HG03521 (cell line): ENCODE data around the gene PHF13.

Experiments used
- ATAC-seq: cut with Tn5 transposase; IDR thresholded peaks from one replicate; pipeline ENCODE4 v1.9.1; 2021; ENCODE audit warnings: mild to moderate bottlenecking, moderate library complexity; ENCODE audit not compliant: unreplicated experiment

The PHF13 gene

GRCh38 chr1:6613361-6614018 lies at the start of gene PHF13:
Gene PHF13 (plus strand): TSS chr1:6613731. CDS start chr1:6614067, 336 bp downstream.
- ATAC-seq = peak; percentile 93

- ATAC-seq = no peak
These were observed 44.5 kb upstream of the PHF13 start for GRCh38 chr1:6569033-6569432.

GRCh38 chr1:6570100-6570499 lies 43.4 kb upstream of the PHF13 start:
- ATAC-seq = no peak

DNA sequence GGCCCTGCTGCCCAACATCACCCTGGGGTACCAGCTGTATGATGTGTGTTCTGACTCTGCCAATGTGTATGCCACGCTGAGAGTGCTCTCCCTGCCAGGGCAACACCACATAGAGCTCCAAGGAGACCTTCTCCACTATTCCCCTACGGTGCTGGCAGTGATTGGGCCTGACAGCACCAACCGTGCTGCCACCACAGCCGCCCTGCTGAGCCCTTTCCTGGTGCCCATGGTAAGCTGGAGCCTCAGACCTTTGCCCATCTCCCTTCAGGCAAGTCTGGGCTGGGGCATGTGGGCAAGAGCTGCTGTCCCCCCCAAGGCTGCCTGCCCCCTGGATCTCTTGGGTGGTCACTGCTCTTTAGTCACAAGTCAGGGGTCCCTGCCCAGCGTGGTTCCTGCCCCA lies 42.5 kb upstream of the PHF13 start:
- no peak for ATAC-seq

GRCh38 chr1:6572653-6573383 lies 40.7 kb upstream of the PHF13 start:
- ATAC-seq = no peak

DNA sequence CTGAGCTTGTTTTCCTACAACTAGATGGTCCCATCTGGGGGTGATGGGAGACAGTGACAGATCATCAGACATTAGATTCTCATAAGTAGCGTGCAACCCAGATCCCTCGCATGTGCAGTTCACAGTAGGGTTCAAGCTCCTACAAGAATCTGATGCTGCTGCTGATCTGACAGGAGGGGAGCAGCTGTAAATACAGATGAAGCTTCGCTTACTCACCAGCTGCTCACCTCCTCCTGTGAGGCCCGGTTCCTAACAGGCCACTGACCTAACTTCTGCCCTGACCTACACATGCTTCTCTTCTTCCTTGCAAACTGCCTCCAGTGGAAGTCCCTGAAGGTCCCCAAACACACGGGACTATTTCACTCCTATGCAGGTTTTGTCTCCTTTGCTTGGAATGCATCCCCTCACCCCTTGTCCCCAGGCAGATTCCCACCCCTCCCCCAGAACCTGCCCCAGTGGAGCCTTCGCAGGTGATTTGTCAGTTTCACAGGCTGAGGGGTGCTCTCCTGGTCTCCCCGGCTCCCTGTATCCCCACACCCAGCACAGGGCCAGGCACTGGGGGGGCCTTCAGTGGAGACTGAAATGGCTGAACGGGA lies 39.4 kb upstream of the PHF13 start:
- ATAC-seq = no peak

- no peak for ATAC-seq
These were observed 38.7 kb upstream of the PHF13 start for GRCh38 chr1:6574818-6575217.

- ATAC-seq = no peak
These were observed 35.6 kb upstream of the PHF13 start for GRCh38 chr1:6577831-6578525.

- ATAC-seq = no peak
These were observed 34.7 kb upstream of the PHF13 start for GRCh38 chr1:6578624-6579373.

- peak; percentile 95 for ATAC-seq
These were observed 34.0 kb upstream of the PHF13 start, which contains the start of gene ZBTB48 for GRCh38 chr1:6579374-6580118. Gene ZBTB48 (plus strand): TSS chr1:6579994. CDS start chr1:6580610, 616 bp downstream.

- ATAC-seq = no peak
These were observed 33.4 kb upstream of the PHF13 start for GRCh38 chr1:6580119-6580592.

DNA sequence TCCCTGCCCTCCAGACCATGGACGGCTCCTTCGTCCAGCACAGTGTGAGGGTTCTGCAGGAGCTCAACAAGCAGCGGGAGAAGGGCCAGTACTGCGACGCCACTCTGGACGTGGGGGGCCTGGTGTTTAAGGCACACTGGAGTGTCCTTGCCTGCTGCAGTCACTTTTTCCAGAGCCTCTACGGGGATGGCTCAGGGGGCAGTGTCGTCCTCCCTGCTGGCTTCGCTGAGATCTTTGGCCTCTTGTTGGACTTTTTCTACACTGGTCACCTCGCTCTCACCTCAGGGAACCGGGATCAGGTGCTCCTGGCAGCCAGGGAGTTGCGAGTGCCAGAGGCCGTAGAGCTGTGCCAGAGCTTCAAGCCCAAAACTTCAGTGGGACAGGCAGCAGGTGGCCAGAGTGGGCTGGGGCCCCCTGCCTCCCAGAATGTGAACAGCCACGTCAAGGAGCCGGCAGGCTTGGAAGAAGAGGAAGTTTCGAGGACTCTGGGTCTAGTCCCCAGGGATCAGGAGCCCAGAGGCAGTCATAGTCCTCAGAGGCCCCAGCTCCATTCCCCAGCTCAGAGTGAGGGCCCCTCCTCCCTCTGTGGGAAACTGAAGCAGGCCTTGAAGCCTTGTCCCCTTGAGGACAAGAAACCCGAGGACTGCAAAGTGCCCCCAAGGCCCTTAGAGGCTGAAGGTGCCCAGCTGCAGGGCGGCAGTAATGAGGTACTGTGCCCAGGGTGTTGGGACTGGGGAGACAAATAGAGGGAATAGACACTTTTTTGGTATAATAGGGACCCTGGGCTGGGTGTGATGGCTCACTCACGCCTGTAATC lies 32.7 kb upstream of the PHF13 start:
- ATAC-seq = no peak

GRCh38 chr1:6581561-6582305 lies 31.8 kb upstream of the PHF13 start:
- no peak for ATAC-seq

GRCh38 chr1:6582370-6582769 lies 31.2 kb upstream of the PHF13 start:
- no peak for ATAC-seq

DNA sequence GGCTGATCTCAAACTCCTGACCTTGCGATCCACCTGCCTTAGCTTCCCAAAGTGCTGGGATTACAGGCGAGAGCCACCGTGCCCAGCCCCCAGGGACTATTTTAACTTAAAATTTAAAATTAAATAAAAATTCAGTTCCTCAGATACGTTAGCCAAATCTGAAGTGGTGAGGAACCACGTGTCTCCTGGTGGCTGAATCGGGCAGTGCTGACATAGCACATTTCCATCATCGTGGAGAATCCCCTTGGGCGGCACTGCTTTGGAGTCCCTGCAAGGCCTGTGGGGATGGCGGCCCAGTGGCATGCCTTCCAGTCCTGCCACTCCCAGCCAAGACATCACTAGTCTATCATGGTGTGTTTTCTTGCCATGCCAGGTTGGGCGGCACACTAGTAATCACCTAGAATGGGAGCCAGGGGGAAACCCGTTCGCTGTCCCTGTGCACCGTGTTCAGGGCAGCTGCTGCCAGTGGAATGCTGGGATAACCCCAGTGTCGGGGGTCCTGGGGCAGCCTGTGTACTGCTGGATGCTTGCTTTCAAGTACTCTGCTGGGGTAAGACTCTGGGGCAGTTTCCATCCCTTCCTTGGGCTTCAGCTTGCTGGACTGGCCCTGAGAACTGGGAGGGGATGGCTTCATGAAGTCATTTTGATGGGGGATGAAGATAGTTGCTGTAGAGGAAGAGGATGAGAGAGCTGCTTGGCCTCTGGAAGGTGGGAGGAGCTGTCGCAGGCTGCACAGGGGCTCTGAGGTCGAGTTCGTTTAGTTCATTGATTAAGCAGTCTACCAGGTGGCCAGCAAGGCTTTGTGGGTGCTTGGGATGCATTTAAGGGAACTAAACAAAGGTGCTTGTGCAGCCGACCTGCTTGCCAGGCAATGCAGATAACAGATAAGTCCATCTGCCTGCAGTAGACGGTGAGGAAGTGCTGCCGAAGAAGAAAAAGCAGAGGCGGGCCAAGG lies 29.1 kb upstream of the PHF13 start:
- ATAC-seq = no peak

DNA sequence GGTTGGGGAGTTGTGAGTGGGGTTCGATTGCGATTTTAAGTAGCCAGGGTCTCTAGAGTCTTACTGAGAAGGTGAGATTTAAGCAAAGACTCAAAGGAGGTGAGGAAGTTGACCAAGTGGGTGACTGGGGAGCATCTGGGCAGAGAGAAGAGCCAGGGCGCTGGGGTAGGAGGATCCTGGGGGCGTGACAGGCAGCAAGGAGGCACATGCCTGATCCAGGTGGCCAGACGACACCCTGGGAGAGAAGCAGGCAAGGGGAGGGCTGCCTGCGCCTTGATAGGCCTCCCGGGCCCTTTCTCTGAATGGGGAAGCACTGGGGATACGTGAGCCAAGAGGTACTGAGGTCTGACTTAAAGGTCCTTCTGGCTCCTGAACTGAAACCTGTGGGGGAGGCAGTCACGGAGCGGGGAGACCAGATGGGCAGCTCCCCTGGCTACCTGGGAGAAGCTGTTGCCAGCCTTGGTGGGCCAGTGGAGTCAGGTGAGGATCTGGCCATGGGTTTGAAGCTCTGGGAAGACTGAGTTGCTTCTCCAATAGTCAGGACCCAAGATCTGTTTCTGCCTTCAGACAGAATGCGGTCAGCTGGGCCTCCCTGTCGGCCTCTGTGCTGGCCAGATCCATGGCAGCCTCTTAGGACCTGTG lies 28.3 kb upstream of the PHF13 start:
- ATAC-seq = no peak

DNA sequence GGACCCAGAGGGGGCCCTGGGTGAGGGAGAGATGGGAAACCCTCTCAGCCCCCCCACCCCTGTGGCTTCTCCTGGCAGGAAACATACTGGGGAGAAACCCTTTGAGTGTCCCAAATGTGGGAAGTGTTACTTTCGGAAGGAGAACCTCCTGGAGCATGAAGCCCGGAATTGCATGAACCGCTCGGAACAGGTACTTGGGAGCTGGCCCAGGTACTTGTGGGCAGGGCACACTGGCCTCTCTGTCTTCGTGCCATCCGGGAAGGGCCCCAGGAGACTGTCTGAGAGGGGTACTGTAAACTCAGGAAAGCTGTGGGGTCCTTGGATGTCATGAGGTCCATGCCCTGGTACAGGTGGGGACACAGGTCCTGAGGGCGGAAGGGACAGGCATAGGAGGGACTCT lies 27.7 kb upstream of the PHF13 start:
- ATAC-seq = no peak
